Measurements from ENCODE around the gene CDH4. TPM values are rescaled to one million over a fixed set of nuclear protein-coding genes. Genes with fewer than 3 reads are reported as not detected.

Gene CDH4
- total and polyA plus RNA-seq, 2 donors (not counting 3 experiments of a cell fraction or from before 2014, with no cell fraction given), result 0.17 to 0.51 TPM

DNA sequence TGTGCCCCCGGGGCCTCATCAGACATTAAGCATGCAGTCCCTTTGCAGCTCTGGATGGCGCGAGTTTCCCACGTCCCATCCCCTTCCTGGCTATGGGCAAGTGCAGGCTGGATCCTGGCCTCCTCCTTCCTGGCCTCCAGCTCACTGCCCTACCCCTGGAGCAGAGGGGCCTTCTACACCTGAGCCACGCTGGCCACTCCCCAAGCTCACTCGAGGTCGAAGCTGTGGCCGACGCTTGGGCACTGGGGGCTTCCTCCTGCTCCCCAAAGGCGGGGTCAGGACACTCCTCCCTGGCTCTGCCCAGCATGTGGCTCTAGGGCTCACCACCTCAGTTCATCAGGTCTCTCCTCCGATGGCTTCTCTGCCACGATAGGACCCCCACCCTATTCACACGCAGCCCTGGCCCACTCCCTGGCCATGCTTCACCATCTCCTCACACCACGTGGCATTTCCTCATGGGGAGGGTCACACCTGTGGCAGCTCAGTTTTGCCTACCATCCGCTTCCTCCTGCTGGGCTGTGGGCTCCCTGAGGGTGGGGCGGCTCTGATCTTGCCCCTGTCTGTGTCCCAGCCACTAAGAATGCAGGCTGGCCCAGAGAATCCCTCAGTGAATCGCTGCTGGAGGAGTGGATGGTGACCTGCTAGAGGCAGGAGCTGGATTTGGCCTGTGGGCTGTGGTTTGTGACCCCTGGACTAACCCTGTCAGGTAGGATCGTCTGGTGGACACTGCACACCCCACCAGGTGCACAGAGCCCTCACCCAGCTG is 532.9 kb downstream of the CDH4 start:
- no peaks in the 10 kb centered on the region for H4K20me1 ChIP-seq (replicated peaks; ENCODE audit: control insufficient read depth, extremely low read depth, insufficient read depth, low read length)
- no peaks in the 10 kb centered on the region for H3K9me3 ChIP-seq (replicated peaks; ENCODE audit: control insufficient read depth, insufficient read depth, low read length)
- H3K27ac ChIP-seq (ENCODE audit: insufficient read depth, low read depth, low read length), result no peak overlapping the region
- no peaks in the 10 kb centered on the region for H3K79me2 ChIP-seq (ENCODE audit: control insufficient read depth, insufficient read depth, low read length)
- H3K36me3 ChIP-seq (ENCODE audit: control insufficient read depth in 2 of 2, extremely low read depth in 1 of 2, insufficient read depth in 2 of 2, low read length in 2 of 2), result no peaks in the 10 kb centered on the region
- no peaks in the 10 kb centered on the region for H3K9me1 ChIP-seq (replicated peaks; ENCODE audit: control insufficient read depth, extremely low read depth, insufficient read depth, low read length)
- no peak overlapping the region for H3K4me2 ChIP-seq (ENCODE audit: insufficient read depth, low read length)
- H3K9ac ChIP-seq (replicated peaks; ENCODE audit: extremely low read depth, insufficient read depth, low read length), result no peak overlapping the region
- intact Hi-C loops (cut with micrococcal nuclease), result no loop called here
- H3K4me1 ChIP-seq (ENCODE audit: control insufficient read depth, extremely low read depth, insufficient read depth, low read length), result no peaks in the 10 kb centered on the region
- CTCF ChIA-PET, result no interaction called here
- TF ChIP-seq MYC (IDR thresholded peaks at IDR 0.05; ENCODE audit: low read depth, low read length) (no peak), POLR2A (IDR thresholded peaks at IDR 0.05; ENCODE audit: low read depth, low read length) (no peak), GATA2 (IDR thresholded peaks at IDR 0.05; ENCODE audit: insufficient read depth, insufficient read length, low read depth, low read length) (no peak), JUN (IDR thresholded peaks at IDR 0.05; ENCODE audit: borderline replicate concordance, insufficient read depth, insufficient read length, low read depth) (no peak), EZH2 (IDR thresholded peaks at IDR 0.05; ENCODE audit: borderline replicate concordance, low read depth, low read length, severe bottlenecking) (no peak), FOS (IDR thresholded peaks at IDR 0.05; ENCODE audit: borderline replicate concordance, insufficient read depth, low read length) (no peak), POLR2AphosphoS5 (IDR thresholded peaks at IDR 0.05; ENCODE audit: insufficient read depth, low read depth, low read length) (no peak)
- TF ChIP-seq, protein P1, sequence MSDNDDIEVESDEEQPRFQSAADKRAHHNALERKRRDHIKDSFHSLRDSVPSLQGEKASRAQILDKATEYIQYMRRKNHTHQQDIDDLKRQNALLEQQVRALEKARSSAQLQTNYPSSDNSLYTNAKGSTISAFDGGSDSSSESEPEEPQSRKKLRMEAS (IDR thresholded peaks at IDR 0.05; ENCODE audit: insufficient read depth, insufficient read length), result no peak
- TF ChIP-seq, protein P2, sequence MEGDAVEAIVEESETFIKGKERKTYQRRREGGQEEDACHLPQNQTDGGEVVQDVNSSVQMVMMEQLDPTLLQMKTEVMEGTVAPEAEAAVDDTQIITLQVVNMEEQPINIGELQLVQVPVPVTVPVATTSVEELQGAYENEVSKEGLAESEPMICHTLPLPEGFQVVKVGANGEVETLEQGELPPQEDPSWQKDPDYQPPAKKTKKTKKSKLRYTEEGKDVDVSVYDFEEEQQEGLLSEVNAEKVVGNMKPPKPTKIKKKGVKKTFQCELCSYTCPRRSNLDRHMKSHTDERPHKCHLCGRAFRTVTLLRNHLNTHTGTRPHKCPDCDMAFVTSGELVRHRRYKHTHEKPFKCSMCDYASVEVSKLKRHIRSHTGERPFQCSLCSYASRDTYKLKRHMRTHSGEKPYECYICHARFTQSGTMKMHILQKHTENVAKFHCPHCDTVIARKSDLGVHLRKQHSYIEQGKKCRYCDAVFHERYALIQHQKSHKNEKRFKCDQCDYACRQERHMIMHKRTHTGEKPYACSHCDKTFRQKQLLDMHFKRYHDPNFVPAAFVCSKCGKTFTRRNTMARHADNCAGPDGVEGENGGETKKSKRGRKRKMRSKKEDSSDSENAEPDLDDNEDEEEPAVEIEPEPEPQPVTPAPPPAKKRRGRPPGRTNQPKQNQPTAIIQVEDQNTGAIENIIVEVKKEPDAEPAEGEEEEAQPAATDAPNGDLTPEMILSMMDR (IDR thresholded peaks at IDR 0.05; ENCODE audit: extremely low read depth in 1 of 2, insufficient read depth in 1 of 2, low read depth in 1 of 2, low read length in 2 of 2), result no peak
- dilution Hi-C loops (cut with MboI; ENCODE audit: extremely low pct_ligation_motif_present, low sequenced_read_pairs), result no loop called here
- BruUV-seq (replicated peaks), result no TSS peak
- FAIRE-seq (no peak), DNase-seq (ENCODE audit: low read depth, low spot score) (no peak)
- no peak overlapping the region for H2AFZ ChIP-seq (ENCODE audit: low read depth, low read length)
- POLR2A ChIA-PET, result no interaction called here
- H3K4me3 ChIP-seq (replicated peaks in 1 of 3; ENCODE audit: insufficient read depth in 1 of 3, low read depth in 1 of 3, low read length in 3 of 3), result no peak overlapping the region
- no peaks in the 10 kb centered on the region for H3K27me3 ChIP-seq (ENCODE audit: control insufficient read depth in 2 of 2, insufficient read depth in 2 of 2, low read length in 2 of 2)

Measured in endothelial cell of umbilical vein (primary cell).